HG02571 (cell line): ENCODE measurements around the gene SMIM24.
"Not testable (repeated sequence)": the region's sequence is repeated elsewhere in the genome, so short reads cannot be mapped to it uniquely, and the experiment has no call there.

ENCODE experiments used
- ATAC-seq: cut with Tn5 transposase; IDR thresholded peaks from one replicate; pipeline ENCODE4 v1.9.1; 2021; ENCODE audit warnings: mild to moderate bottlenecking, moderate library complexity; ENCODE audit not compliant: unreplicated experiment

The SMIM24 gene

GRCh38 chr19:3515891-3516422 lies 35.6 kb upstream of the SMIM24 start:
- no peak for ATAC-seq

GRCh38 chr19:3514930-3515329 lies 34.6 kb upstream of the SMIM24 start:
- ATAC-seq: no peak

- no peak for ATAC-seq
Observed at GRCh38 chr19:3513229-3514140, 33.2 kb upstream of the SMIM24 start.

- no peak for ATAC-seq
Observed at GRCh38 chr19:3512562-3513228, 32.4 kb upstream of the SMIM24 start.

GRCh38 chr19:3511506-3512251 lies 31.4 kb upstream of the SMIM24 start:
- ATAC-seq: no peak

- ATAC-seq: no peak
Observed at GRCh38 chr19:3510727-3511126, 30.4 kb upstream of the SMIM24 start.

GRCh38 chr19:3509566-3509989 lies 29.3 kb upstream of the SMIM24 start:
- no peak for ATAC-seq

- ATAC-seq: no peak
Observed at GRCh38 chr19:3508771-3509535, 28.6 kb upstream of the SMIM24 start.

- ATAC-seq: not testable (repeated sequence)
Observed at GRCh38 chr19:3508121-3508661, 27.9 kb upstream of the SMIM24 start.

- no peak for ATAC-seq
Observed at GRCh38 chr19:3507371-3508120, 27.2 kb upstream of the SMIM24 start.

GRCh38 chr19:3506384-3507340 lies 26.3 kb upstream of the SMIM24 start:
- ATAC-seq: no peak

GRCh38 chr19:3505598-3506383 lies 25.5 kb upstream of the SMIM24 start, which contains the start of gene FZR1:
TSS of gene FZR1 (plus strand) at chr19:3506311. CDS start at chr19:3522990, 16,679 bp downstream.
- peak; percentile 78 for ATAC-seq

GRCh38 chr19:3504735-3505134 lies 24.4 kb upstream of the SMIM24 start:
- ATAC-seq: no peak

GRCh38 chr19:3503036-3503572 lies 22.8 kb upstream of the SMIM24 start:
- ATAC-seq: no peak

GRCh38 chr19:3501780-3502179 lies 21.5 kb upstream of the SMIM24 start:
- no peak for ATAC-seq

GRCh38 chr19:3500429-3501101 lies 20.2 kb upstream of the SMIM24 start, which contains the start of gene DOHH:
TSS of gene DOHH (minus strand) at chr19:3500674. CDS start at chr19:3496814, 3,860 bp downstream.
- ATAC-seq: peak; percentile 69
